K562 (cell line): ENCODE data around the gene CTH.

Source experiments
- BCOR ChIP-seq: fragments of 450-650 bp; IDR thresholded peaks from 2 replicates; pipeline ENCODE4 v1.6.1; 2016
- CHD1 ChIP-seq: fragments of 200-600 bp; sonication (generic); IDR thresholded peaks from one replicate; pipeline ENCODE4 v1.6.1; 2012; ENCODE audit warnings: mild to moderate bottlenecking, moderate library complexity, low read length, inconsistent platforms
- CREB5 ChIP-seq: fragments of 250-450 bp; sonication (Bioruptor Pico); IDR thresholded peaks from 2 replicates; pipeline ENCODE4 v1.5.0; 2020; ENCODE audit warnings: mild to moderate bottlenecking
- DACH1 ChIP-seq: fragments of 450-650 bp; IDR thresholded peaks from 2 replicates; pipeline ENCODE4 v1.6.1; 2018; ENCODE audit not compliant: partially characterized antibody
- MCM3 ChIP-seq: fragments of 450-650 bp; IDR thresholded peaks from 2 replicates; pipeline ENCODE4 v1.6.1; 2016
- NFRKB ChIP-seq: fragments of 450-650 bp; IDR thresholded peaks from 2 replicates; pipeline ENCODE4 v1.6.1; 2016; ENCODE audit warnings: low read depth
- NONO ChIP-seq, 2 experiments: fragments of 200-400 bp in 1 of 2; fragments of 450-650 bp in 1 of 2; formaldehyde crosslinking in 1 of 2; IDR thresholded peaks; 2 replicates each; pipeline ENCODE4 v1.6.1; 2017; ENCODE audit warnings: low read depth in 2 of 2, mild to moderate bottlenecking in 2 of 2, moderate library complexity in 2 of 2, low read length in 1 of 2
- SIN3A ChIP-seq, 2 experiments: fragments of 150-350 bp in 1 of 2; IDR thresholded peaks; 2 replicates each; pipeline ENCODE4 v1.6.1; 2011 to 2016; ENCODE audit warnings: borderline replicate concordance in 2 of 2, low read depth in 2 of 2, low read length in 2 of 2, mild to moderate bottlenecking in 2 of 2, moderate library complexity in 2 of 2; ENCODE audit not compliant: control insufficient read depth in 1 of 2
- TEAD2 ChIP-seq: fragments of 450-650 bp; IDR thresholded peaks from 2 replicates; pipeline ENCODE4 v1.6.1; 2016; ENCODE audit warnings: missing genetic modification characterization, control low read depth, missing compliant biosample characterization
- YY1 ChIP-seq, 3 experiments: IDR thresholded peaks; 2 replicates each; pipeline ENCODE4 v1.6.1; 2011; ENCODE audit warnings: low read length in 2 of 3, mild to moderate bottlenecking in 2 of 3, moderate library complexity in 2 of 3, borderline replicate concordance in 1 of 3, control low read depth in 1 of 3, low read depth in 1 of 3; ENCODE audit not compliant: insufficient read depth in 3 of 3, insufficient replicate concordance in 2 of 3, control insufficient read depth in 1 of 3, insufficient read length in 1 of 3; ENCODE audit errors: extremely low read depth in 1 of 3
- ZBTB17 ChIP-seq: fragments of 450-650 bp; formaldehyde crosslinking; IDR thresholded peaks from 2 replicates; pipeline ENCODE4 v1.4.0; 2020; ENCODE audit warnings: mild to moderate bottlenecking
- ZNF76 ChIP-seq: fragments of 250-450 bp; sonication (Bioruptor Pico); IDR thresholded peaks from 2 replicates; pipeline ENCODE4 v1.4.0; 2020; ENCODE audit warnings: mild to moderate bottlenecking, moderate library complexity, borderline replicate concordance
- ZZZ3 ChIP-seq: fragments of 450-650 bp; IDR thresholded peaks from 2 replicates; pipeline ENCODE4 v1.6.1; 2016; ENCODE audit warnings: antibody characterized with exemption, mild to moderate bottlenecking, moderate library complexity

- TF ChIP-seq NONO (IDR thresholded peaks at IDR 0.05; ENCODE audit: low read depth in 2 of 2, low read length in 1 of 2) (no peak), CHD1 (no peak), TEAD2 (no peak), DACH1 (no peak), NFRKB (no peak), BCOR (no peak), SIN3A (IDR thresholded peaks at IDR 0.05; ENCODE audit: borderline replicate concordance in 2 of 2, control insufficient read depth in 1 of 2, low read depth in 2 of 2, low read length in 2 of 2) (no peak), ZZZ3 (no peak), ZNF76 (CRISPR knock-in tag) (no peak), YY1 (IDR thresholded peaks at IDR 0.05; ENCODE audit: borderline replicate concordance in 1 of 3, control insufficient read depth in 1 of 3, extremely low read depth in 1 of 3, insufficient read depth in 3 of 3, insufficient read length in 1 of 3, insufficient replicate concordance in 2 of 3, low read depth in 1 of 3, low read length in 2 of 3) (no peak), CREB5 (CRISPR knock-in tag) (no peak), ZBTB17 (no peak), MCM3 (no peak)
These were observed 32.7 kb downstream of the CTH start for GRCh38 chr1:70443739-70444138.
